ENCODE results near the gene SLC39A13.
A peak's percentile ranks its signal among the peaks of the same experiment; 100 is the strongest.

SLC39A13 gene

DNA sequence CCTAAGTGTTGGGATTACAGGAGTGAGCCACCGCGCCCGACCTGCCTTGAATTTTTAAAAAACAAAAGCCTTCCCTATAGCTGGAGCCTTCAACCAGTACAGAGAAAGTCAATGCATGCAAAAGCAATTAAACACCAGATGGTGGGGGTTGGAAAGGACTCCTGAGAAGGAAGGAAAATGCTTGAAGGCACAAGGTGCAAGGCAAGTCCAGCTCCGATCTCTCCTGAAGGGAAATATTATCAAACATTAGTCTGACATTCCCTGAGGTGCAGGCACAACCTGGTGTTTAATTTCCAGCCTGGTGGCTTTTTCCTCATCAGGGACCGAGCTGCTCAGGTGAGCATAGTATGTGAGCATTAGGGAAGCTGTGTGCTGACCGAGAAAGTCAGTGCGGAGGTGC is 53.5 kb downstream of the SLC39A13 start:
- no peak for DNase-seq

- peak; percentile 51 for DNase-seq
These were observed 56.1 kb downstream of the SLC39A13 start for GRCh38 chr11:47464483-47464882.

All from MV-4-11 (cell line).